H1 (cell line): Measurements from ENCODE around the gene MAF. TPM values are rescaled to one million over a fixed set of nuclear protein-coding genes. Genes with fewer than 3 reads are reported as not detected.

ENCODE experiments used
- CTCF ChIP-seq, 3 experiments: IDR thresholded peaks; 1 replicate in 2 of 3; 2 replicates in 1 of 3; pipeline versions ENCODE4 v1.5.1 to v1.6.1; 2011; ENCODE audit warnings: low read length in 3 of 3, mild to moderate bottlenecking in 3 of 3, inconsistent platforms in 2 of 3, low read depth in 1 of 3, moderate library complexity in 1 of 3; ENCODE audit not compliant: insufficient read depth in 1 of 3; ENCODE audit errors: control extremely low read depth in 1 of 3
- RAD21 ChIP-seq, 2 experiments: IDR thresholded peaks in 1 of 2; conservative IDR thresholded peaks in 1 of 2; 2 replicates each; pipeline ENCODE4 v1.6.1; 2011; ENCODE audit warnings: low read depth in 2 of 2, low read length in 2 of 2, improper control_type of control experiment in 1 of 2, inconsistent platforms in 1 of 2, mild to moderate bottlenecking in 1 of 2, moderate library complexity in 1 of 2
- polyA plus RNA-seq, 7 experiments: library from polyadenylated mRNA; depleted of rRNA in 3 of 7; stranded (reverse) in 5 of 7; unstranded in 2 of 7; fragments of >200 nt in 5 of 7; fragments of 200-250 nt in 2 of 7; gene quantifications; 1 replicate in 5 of 7; 2 replicates in 1 of 7; 4 replicates in 1 of 7; pipeline versions ENCODE4 v1.2.1 to v1.2.3, GENCODE V29; 2011 to 2013; ENCODE audit warnings: missing spikeins in 2 of 7, mixed read lengths in 2 of 7
- total RNA-seq: library from RNA; stranded (reverse); fragmentation: NEBNext Ultra II Directional; extraction: Animal tissue kit (Norgen Biotek cat#: 25700); gene quantifications from 2 replicates; pipeline ENCODE4 v1.2.1, GENCODE V29; 2021

Gene MAF
- total and polyA plus RNA-seq, 2 of the 8 experiments (the other 6 are each of a cell fraction or from before 2014, with no cell fraction given) = 1.3 to 2.7 TPM

- no peak for TF ChIP-seq CTCF (IDR thresholded peaks at IDR 0.05; ENCODE audit: control extremely low read depth in 1 of 3, insufficient read depth in 1 of 3, low read depth in 1 of 3, low read length in 3 of 3)
- TF ChIP-seq RAD21 (IDR thresholded peaks at IDR 0.05 in 1 of 2, conservative IDR thresholded peaks at IDR 0.05 in 1 of 2; ENCODE audit: low read depth in 2 of 2, low read length in 2 of 2) = no peak
Observed at GRCh38 chr16:79576602-79577001, 23.9 kb downstream of the MAF start (continued).
